Psoas muscle (tissue), 8 donors: Measurements from ENCODE around the gene CD160. TPM values are rescaled to one million over a fixed set of nuclear protein-coding genes. Genes with fewer than 3 reads are reported as not detected.

Experiments used
- ATAC-seq, 4 donors: fragments of 200-7000 bp; cut with Tn5 transposase; one replicate each; pipeline ENCODE4 v1.9.1; 2020; ENCODE audit warnings: moderate library complexity in 3 of 4, mild to moderate bottlenecking in 2 of 4
- DNase-seq, 2 donors: peaks; one replicate each; pipeline ENCODE4 v3.0.0-alpha.2; 2020
- H3K27ac ChIP-seq: fragments of 200-600 bp; one replicate; pipeline ENCODE4 v1.8.0; 2022
- H3K27me3 ChIP-seq, 3 donors: fragments of 200-600 bp in 1 of 3; one replicate each; pipeline versions ENCODE4 v1.6.1 to v1.8.0; 2013 to 2022; ENCODE audit warnings: low read length in 2 of 3, mild to moderate bottlenecking in 2 of 3, moderate library complexity in 1 of 3; ENCODE audit not compliant: insufficient read depth in 3 of 3
- H3K36me3 ChIP-seq, 2 donors: fragments of 200-600 bp in 1 of 2; one replicate each; pipeline versions ENCODE4 v1.6.1 to v1.8.0; 2013 to 2022; ENCODE audit warnings: low read depth in 1 of 2, mild to moderate bottlenecking in 1 of 2, moderate library complexity in 1 of 2; ENCODE audit not compliant: insufficient read depth in 1 of 2
- H3K4me1 ChIP-seq: fragments of 200-600 bp; one replicate; pipeline ENCODE4 v1.8.0; 2022
- H3K4me3 ChIP-seq: fragments of 200-600 bp; one replicate; pipeline ENCODE4 v1.8.0; 2022; ENCODE audit warnings: mild to moderate bottlenecking
- H3K9me3 ChIP-seq: fragments of 200-600 bp; one replicate; pipeline ENCODE4 v1.8.0; 2022
- WGBS, 3 donors: extraction: QIAGEN DNeasy Blood & Tissue Kit; methylation state at CpG; one replicate each; pipeline versions ENCODE4 v1.1.6 to v1.1.7; 2013; 5-methylcytosine and 5-hydroxymethylcytosine counted together
- intact Hi-C, 2 donors: fragments of 100-400 bp; cut with DNase I; formaldehyde crosslinking; loops; one replicate each; pipeline versions ENCODE4 v1.11.0 to v1.14.2; 2022
- polyA plus RNA-seq, 3 donors: library from polyadenylated mRNA; stranded (reverse); fragments of 200-250 nt; gene quantifications; one replicate each; pipeline ENCODE4 v1.2.3, GENCODE V29; 2013
- total RNA-seq, 4 donors: library from RNA; stranded (reverse); fragmentation: NEBNext Ultra II Directional in 2 of 4; extraction: Animal tissue kit (Norgen Biotek cat#: 25700) in 2 of 4; gene quantifications; one replicate each; pipeline versions ENCODE4 v1.2.1 to v1.2.4, GENCODE V29; 2021 to 2023
- TF ChIP-seq, protein P1 (sequence below): fragments of 200-600 bp; IDR thresholded peaks from one replicate; pipeline ENCODE4 v1.8.0; 2022; ENCODE audit warnings: antibody characterized with exemption
- donor health status: healthy with polysubstance abuse.
- donor health status: DM: no; HTN: no; CAD: no; lungs with moderate emphysema.
- donor health status: Bipolar disorder and iron deficiency.
- donor health status: healthy.
- donor health status: DM: yes; HTN: yes; CAD: no.
- donor health status: DM: no; HTN: no; CAD: no.
- donor health status: DM: no; HTN: no; CAD: no.
- donor health status: DM: yes; HTN: yes; CAD: no.

CD160 gene
- total and polyA plus RNA-seq, 7 donors: 0.03 TPM; not detected in 6

DNA sequence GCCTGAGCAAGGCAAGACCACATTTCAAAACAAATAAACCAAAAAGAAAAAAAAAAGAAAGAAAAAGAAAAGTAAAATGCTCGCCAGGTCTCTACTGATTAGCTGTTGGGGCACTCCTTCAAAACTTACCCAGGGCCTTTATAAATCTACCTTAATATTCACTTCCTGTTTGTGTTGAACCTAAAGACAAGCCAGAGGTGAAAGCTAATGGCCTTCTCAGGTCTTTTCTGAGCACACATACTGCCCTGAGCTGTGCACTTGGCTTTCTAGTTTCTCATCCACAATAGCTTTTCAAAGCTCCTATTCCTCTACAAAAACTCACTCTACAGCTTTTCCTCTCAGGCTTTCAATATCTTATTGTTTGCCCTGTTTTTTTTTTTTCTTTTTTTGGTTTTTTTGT is 54.1 kb downstream of the CD160 start:
- peak overlapping the region; percentile 50 for H3K27ac ChIP-seq
- ATAC-seq (no peak), DNase-seq (no peak)
- no peaks in the 10 kb centered on the region for H3K9me3 ChIP-seq
- WGBS, 3 donors: 96 to 100% (median 98%) methylated on average over 1 of the region's 1 CpG
- H3K4me3 ChIP-seq: no peak overlapping the region
- H3K4me1 ChIP-seq: peaks cover 28% of the 10 kb centered on the region
- H3K36me3 ChIP-seq: peaks cover 0 to 61% of the 10 kb centered on the region in 2 donors
- TF ChIP-seq, protein P1, sequence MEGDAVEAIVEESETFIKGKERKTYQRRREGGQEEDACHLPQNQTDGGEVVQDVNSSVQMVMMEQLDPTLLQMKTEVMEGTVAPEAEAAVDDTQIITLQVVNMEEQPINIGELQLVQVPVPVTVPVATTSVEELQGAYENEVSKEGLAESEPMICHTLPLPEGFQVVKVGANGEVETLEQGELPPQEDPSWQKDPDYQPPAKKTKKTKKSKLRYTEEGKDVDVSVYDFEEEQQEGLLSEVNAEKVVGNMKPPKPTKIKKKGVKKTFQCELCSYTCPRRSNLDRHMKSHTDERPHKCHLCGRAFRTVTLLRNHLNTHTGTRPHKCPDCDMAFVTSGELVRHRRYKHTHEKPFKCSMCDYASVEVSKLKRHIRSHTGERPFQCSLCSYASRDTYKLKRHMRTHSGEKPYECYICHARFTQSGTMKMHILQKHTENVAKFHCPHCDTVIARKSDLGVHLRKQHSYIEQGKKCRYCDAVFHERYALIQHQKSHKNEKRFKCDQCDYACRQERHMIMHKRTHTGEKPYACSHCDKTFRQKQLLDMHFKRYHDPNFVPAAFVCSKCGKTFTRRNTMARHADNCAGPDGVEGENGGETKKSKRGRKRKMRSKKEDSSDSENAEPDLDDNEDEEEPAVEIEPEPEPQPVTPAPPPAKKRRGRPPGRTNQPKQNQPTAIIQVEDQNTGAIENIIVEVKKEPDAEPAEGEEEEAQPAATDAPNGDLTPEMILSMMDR: no peak
- intact Hi-C loops: no loop called here
- no peaks in the 10 kb centered on the region for H3K27me3 ChIP-seq

- TF ChIP-seq, protein P1: no peak
- peaks cover 39% of the 10 kb centered on the region for H3K4me1 ChIP-seq
- H3K9me3 ChIP-seq: no peaks in the 10 kb centered on the region
- no peak overlapping the region for H3K4me3 ChIP-seq
- peak overlapping the region; percentile 47 for H3K27ac ChIP-seq
- 56 to 93% (median 64%) methylated on average over 1 of the region's 1 CpG for WGBS, 3 donors
- peak in 1 of 4 donors; percentile 37 for ATAC-seq
- H3K36me3 ChIP-seq: peaks cover 0 to 38% of the 10 kb centered on the region in 2 donors
- H3K27me3 ChIP-seq: no peaks in the 10 kb centered on the region
- no peak for DNase-seq
- intact Hi-C loops: no loop called here
These were observed 58.3 kb downstream of the CD160 start for GRCh38 chr1:145777357-145778145.

GRCh38 chr1:145778146-145778540 is 58.8 kb downstream of the CD160 start:
- peaks cover 0 to 33% of the 10 kb centered on the region in 2 donors for H3K36me3 ChIP-seq
- no peak for DNase-seq
- WGBS, 3 donors: 97 to 100% (median 98%) methylated on average over 1 of the region's 1 CpG
- TF ChIP-seq, protein P1: no peak
- H3K27ac ChIP-seq: peak overlapping the region; percentile 47
- H3K27me3 ChIP-seq: no peaks in the 10 kb centered on the region
- H3K4me1 ChIP-seq: peaks cover 41% of the 10 kb centered on the region
- no peak overlapping the region for H3K4me3 ChIP-seq
- intact Hi-C loops: no loop called here
- no peak for ATAC-seq
- no peaks in the 10 kb centered on the region for H3K9me3 ChIP-seq

DNA sequence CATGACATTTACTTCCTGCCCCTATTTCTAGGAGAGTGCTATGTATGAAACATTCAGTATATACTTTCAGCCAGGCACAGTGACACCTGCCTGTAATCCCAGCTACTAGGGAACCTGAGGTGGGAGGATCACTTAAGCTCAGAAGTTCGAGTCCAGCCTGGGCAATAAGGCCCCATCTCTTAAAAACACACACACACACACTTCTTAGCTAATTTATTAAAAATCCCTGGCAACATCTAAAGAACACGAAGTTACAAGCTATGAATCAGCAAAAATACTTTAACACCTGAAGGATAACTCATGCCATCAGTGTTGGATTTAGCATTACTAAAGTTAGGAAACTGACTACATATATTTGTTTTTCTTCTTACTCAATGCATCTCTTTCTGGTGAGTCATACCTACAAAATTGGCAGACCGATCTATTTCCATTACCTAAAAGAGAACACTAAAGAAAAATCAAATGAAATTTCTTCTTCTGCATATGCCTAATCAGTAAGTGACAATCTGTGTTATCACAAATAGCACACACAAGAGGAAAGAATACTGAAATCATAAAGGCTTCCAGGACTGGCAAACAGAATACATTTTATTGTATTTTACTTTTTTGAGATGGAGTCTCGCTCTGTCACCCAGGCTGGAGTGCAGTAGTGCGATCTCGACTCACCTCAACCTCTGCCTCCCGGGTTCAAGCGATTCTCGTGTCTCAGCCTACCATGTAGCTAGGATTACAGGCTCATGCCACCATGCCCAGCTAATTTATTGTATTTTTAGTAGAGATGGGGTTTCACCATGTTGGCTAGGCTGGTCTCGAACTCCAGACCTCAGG is 63.2 kb downstream of the CD160 start:
- peaks cover 0 to 19% of the 10 kb centered on the region in 2 donors for H3K36me3 ChIP-seq
- H3K27ac ChIP-seq: peak overlapping the region; percentile 86
- H3K9me3 ChIP-seq: no peaks in the 10 kb centered on the region
- peak; percentile 62 to 77 (median 68) for ATAC-seq
- intact Hi-C loops: no loop called here
- WGBS, 3 donors: 42 to 66% (median 43%) methylated on average over 10 of the region's 10 CpGs
- H3K4me1 ChIP-seq: peaks cover 64% of the 10 kb centered on the region
- H3K27me3 ChIP-seq: no peaks in the 10 kb centered on the region
- TF ChIP-seq, protein P1: no peak
- H3K4me3 ChIP-seq: peak overlapping the region; percentile 66
- DNase-seq: no peak
